ENCODE measurements around the gene NDE1.

Gene NDE1

DNA sequence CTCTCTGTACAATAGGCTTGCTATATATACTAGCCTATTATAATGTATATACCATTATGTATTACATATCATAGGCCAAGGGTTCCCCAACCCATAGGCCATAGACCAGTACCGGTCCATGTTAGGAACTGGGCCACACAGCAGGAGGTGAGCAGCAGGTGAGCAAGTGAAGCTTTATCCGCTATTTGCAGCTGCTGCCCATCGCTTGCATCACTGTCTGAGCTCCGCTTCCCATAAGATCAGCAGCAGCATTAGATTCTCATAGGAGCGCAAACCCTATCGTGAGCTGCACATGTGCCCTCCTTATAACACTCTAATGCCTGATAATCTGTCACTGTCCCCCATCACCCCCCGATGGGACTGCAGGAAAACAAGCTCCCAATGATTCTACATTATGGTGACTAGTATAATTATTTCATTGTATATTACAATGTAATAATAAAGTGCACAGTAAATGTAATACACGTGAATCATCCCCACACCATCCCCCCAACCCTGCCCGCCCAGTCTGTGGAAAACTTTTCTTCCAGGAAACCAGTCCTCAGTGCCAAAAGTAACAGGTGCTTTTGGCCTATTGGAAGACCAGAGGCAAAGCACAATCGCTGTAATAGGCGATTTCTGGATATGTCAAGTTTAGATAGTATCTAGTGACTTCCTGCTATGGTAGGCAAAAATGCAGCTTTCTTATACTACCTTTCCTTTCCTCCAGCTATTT lies 122.7 kb downstream of the NDE1 start:
- H3K36me3 Mint-ChIP-seq (ENCODE audit: low read depth): no peaks in the 10 kb centered on the region

DNA sequence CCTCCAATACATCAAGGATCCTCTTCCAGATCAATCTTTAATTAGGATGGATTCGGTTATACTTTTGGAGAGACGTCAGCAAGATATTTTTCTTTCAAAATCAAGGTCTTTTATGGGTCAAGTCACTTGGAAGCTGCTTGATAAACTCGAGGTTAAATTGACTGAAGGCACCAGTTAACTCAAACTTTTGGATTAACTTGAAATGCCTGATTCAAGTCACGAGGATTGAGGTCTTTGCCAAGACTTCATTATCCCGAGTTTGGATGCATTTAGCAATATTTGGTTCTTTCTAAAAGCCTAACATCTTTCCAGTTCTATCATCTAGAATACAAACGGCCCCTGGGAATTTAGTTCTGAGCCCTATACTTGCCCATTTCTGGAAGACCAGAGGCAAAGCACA lies 123.9 kb downstream of the NDE1 start:
- no peak overlapping the region for H3K27ac Mint-ChIP-seq
- H3K27me3 Mint-ChIP-seq (ENCODE audit: low read depth): peaks cover 4% of the 10 kb centered on the region
- no peak for DNase-seq (ENCODE audit: low spot score)
- no peak overlapping the region for H3K4me3 Mint-ChIP-seq
- no peaks in the 10 kb centered on the region for H3K36me3 Mint-ChIP-seq (ENCODE audit: low read depth)
- H3K9me3 Mint-ChIP-seq: no peaks in the 10 kb centered on the region
- no peaks in the 10 kb centered on the region for H3K4me1 Mint-ChIP-seq (ENCODE audit: low read depth)

More for the DNA sequence above, 122.7 kb downstream of the NDE1 start:
- Mint-ChIP-seq H3K27ac (no peak overlapping the region), H3K4me1 (ENCODE audit: low read depth) (no peaks in the 10 kb centered on the region), H3K9me3 (no peaks in the 10 kb centered on the region), H3K27me3 (ENCODE audit: low read depth) (peaks cover 4% of the 10 kb centered on the region), H3K4me3 (no peak overlapping the region)
- no peak for DNase-seq (ENCODE audit: low spot score)

DNA sequence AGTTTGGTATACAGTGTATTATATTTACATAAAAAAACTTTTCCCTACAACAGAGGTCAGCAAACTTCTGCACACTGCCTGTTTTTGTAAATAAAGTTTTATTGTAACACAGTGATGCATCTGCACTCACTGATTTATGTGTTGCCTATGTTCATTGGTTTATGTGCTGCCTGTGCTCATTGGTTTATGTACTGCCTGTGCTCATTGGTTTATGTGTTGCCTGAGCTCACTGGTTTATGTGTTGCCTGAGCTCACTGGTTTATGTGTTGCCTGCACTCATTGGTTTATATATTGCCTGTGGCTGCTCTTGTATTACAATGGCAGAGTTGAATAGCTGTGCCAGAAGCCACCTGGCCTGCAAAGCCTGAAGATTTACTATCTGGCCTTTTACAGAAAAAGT lies 125.2 kb downstream of the NDE1 start:
- no peaks in the 10 kb centered on the region for H3K4me1 Mint-ChIP-seq (ENCODE audit: low read depth)
- no peak overlapping the region for H3K27ac Mint-ChIP-seq
- H3K27me3 Mint-ChIP-seq (ENCODE audit: low read depth): peaks cover 4% of the 10 kb centered on the region
- H3K9me3 Mint-ChIP-seq: no peaks in the 10 kb centered on the region
- no peak overlapping the region for H3K4me3 Mint-ChIP-seq
- H3K36me3 Mint-ChIP-seq (ENCODE audit: low read depth): no peaks in the 10 kb centered on the region
- DNase-seq (ENCODE audit: low spot score): no peak

DNA sequence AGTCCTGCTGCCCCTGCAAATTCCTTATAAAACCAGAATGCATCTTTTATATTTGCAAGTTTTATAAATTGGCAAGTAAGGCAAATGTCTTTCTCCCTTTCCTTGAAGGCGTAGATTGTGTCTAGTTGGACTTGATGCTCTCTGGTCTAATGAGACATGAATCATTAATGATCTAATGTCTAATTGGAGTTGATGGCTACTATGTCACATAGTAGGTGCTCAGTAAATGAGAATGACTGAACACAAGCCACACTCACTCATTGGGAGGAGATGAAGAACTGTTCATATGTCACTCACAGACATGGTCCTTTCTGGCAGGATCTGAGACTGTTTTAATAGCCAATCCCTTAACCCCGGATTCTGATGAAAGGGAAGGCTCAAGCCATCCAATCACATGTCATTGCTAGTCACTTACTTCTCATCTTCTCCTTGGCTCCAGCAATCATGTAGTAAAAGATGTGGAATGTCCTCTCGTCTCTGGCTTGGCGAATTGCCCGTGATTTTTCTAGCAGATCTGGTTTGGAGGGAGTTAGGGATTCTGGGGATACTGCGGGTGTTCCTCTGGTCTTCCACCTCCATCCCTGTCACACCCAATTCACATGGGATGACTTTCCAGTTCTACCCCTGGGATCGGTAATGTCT lies 125.7 kb downstream of the NDE1 start:
- DNase-seq (ENCODE audit: low spot score): no peak
- Mint-ChIP-seq H3K27ac (no peak overlapping the region), H3K27me3 (ENCODE audit: low read depth) (peaks cover 4% of the 10 kb centered on the region), H3K9me3 (no peaks in the 10 kb centered on the region), H3K36me3 (ENCODE audit: low read depth) (no peaks in the 10 kb centered on the region), H3K4me3 (no peak overlapping the region), H3K4me1 (ENCODE audit: low read depth) (no peaks in the 10 kb centered on the region)
